A172 (cell line): ENCODE data around the gene ZBTB8A. TPM values are rescaled to one million over a fixed set of nuclear protein-coding genes. Genes with fewer than 3 reads are reported as not detected.
A peak's percentile ranks its signal among the peaks of the same experiment; 100 is the strongest.
"Not testable (repeated sequence)": the region's sequence is repeated elsewhere in the genome, so short reads cannot be mapped to it uniquely, and the experiment has no call there.

Experiments
- DNase-seq: peaks from one replicate; pipeline ENCODE4 v3.0.0-alpha.2; 2015; ENCODE audit warnings: low spot score
- total RNA-seq: library from RNA; depleted of rRNA; stranded (reverse); fragments of >200 nt; shearing (Covaris generic); gene quantifications from 2 replicates; pipeline ENCODE4 v1.2.3, GENCODE V29; 2014

The ZBTB8A gene
- total RNA-seq, 1 experiment from 2014 or later: 3.9 TPM

DNA sequence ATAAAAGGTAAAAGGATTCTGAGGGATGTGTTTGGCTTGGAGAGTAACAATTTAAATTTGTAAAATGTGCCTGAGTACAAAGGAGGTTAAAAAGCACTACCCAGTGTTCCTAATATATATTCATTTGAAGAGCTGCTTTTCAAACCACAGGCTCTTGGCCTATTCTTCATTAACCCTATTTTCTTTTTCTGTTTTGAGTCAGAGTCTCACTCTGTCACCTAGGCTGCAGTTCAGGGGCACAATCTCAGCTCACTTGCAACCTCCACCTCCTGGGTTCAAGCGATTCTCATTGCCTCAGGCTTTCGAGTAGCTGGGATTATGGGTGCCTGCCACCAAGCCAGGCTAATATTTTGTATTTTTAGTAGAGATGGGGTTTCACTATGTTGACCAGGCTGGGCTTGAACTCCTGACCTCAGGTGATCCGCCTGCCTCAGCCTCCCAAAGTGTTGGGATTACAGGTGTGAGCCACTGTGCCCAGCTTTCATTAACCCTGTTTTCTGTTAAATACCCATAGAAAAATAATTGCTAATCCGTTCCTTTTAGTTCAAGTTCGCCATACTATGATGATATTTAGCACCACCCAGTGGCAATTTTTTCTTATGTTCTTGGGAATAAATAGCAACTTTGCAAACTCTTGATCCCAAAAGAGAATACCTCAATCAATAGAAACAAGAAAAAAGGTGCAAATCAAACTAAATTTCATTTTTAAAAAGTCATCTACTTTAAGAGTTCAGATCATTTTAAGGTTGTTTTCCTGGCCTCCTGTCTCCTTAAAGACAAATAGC, 80.7 kb downstream of the ZBTB8A start:
- no peak for DNase-seq

GRCh38 chr1:32622205-32622604, 83.0 kb downstream of the ZBTB8A start:
- no peak for DNase-seq

DNA sequence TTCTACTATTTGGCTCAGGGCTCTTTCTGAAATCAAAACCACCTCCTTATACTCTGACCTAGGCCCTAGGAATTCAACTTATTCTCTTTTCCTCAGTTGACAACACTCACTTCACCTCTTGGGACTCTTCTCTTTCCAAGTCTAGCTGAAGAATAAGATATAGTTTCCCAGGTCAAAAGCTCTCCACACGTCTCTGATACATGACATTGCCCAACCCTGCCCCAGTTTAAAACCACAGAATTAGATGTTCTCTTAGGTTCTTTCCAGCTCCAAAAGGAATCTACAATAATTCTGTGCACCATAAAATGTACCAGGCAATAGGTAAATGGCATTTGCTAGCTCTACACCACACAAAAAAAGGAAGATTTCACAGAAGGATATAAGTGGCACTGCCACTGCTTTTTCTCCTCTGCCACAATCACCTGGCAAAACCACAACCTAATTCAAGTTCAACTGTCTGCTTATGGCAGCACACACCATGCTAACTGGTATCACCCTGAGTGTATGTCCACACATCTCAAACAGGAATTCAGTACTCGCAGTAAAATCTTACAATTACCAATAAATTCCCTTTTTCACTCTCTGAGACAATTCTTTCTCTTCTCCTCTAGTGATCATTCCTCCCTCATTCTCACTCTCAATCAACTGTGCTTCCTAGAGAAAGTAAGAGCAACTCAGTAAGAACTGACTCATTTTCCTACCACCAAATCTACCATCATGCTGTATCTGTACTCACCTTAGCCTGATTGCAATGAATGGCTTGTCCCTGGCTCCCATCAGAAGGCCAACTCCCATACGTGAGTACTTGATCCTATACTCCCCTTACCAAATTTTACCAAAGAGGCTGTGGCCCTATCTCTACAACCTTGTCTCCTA, 83.8 kb downstream of the ZBTB8A start:
- no peak for DNase-seq

DNA sequence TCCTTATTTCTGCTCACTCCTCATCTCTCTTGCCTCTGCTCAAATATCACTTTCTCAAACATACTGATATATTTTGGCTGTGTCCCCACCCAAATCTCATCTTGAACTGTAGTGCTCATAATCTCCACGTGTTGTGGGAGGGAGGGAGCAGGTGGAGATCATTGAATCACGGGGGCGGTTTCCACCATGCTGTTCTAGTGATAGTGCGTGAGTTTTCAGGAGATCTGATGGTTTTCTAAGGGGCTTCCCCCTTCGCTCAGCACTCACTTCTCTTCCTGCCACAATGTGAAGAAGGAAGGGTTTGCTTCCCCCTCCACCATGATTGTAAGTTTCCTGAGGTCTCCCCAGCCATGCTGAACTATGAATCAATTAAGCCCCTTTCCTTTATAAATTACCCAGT, 84.5 kb downstream of the ZBTB8A start:
- no peak for DNase-seq

GRCh38 chr1:32626176-32626575, 86.9 kb downstream of the ZBTB8A start:
- no peak for DNase-seq

DNA sequence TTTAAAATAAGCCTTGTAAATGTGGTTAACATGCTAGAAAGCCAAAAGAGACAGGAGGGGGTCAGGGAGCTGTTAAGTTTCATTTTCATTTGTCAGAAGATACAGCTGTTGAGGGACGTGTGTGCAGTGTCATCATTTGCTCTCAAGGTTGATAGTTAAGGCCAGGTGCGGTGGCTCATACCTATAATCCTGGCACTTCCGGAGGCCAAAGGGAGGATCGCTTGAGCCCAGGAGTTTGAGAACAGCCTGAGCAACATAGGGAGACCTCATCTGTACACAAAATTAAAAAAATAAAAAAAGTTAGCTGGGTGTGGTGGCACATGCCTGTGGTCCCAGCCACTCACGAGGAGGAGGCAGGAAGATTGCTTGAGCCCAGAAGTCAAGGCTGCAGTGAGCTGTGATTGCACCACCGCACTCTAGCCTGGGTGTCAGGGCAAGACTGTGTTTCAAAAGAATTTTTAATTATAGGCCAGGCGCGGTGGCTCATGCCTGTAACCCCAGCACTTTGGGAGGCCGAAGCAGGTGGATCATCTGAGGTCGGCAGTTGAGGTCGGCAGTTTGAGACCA, 88.5 kb downstream of the ZBTB8A start:
- no peak for DNase-seq

- DNase-seq: not testable (repeated sequence)
Measured at GRCh38 chr1:32630173-32630572, 90.9 kb downstream of the ZBTB8A start.

- no peak for DNase-seq
Measured at GRCh38 chr1:32632829-32633228, 93.6 kb downstream of the ZBTB8A start.

DNA sequence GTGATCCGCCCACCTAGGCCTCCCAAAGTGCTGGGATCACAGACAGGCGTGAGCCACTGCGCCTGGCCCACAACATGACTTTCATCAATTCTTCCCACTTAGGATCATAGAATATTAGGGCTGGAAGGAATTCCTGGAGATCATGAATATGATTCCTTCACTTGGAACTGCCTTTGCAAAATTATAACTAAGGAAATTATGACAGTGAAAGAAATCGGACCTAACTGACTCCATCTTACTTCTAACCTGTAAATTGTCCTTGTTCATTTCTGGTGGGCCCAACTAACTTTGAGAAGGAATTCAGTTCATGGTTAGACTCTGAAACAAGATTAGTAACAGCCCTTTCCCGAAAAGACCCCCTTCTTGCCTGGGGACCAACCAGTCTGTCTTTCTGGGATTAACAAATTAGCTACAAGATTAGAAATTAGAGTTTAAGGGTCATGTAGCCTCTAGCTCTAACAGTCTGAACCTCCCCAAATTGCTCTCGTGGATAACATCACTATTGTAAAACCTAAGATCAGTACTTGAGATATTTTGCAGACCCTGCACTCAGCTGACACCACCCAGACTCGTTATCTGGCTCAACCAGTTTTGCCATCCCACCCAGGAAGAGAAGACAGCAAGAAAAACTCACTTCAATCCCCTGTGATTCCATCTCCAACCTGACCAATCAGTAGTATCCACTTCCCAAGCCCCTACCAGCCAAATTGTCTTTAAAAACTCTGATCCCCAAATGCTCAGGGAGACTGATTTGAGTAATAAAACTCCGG, 96.5 kb downstream of the ZBTB8A start:
- no peak for DNase-seq

- no peak for DNase-seq
Measured at GRCh38 chr1:32636914-32637645, 97.9 kb downstream of the ZBTB8A start.

DNA sequence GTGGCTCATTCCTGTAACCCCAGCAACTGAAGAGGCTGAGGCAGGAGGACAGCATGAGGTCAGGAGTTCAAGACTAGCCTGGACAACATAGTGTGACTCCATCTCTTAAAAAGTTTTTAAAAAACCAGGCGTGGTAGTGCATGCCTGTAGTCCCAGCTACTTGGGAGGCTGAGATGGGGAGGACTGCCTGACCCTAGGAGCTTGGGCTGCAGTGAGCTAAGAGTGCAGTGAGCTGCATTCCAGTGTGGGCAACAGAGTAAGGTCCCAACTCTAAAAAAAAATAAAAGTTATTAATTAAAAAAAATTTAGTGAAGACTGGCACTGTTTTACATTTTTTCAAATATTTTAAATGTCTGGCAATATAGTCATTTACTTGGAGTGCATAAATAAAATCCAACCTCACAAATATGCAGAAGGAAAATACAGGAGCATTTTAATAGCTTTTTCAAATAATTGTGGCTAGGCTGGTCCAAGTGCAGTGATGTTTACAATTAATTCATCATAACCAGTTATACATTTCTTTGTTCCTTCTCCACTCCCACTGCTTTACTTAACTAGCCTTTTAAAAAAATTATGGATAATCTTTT, 100.4 kb downstream of the ZBTB8A start:
- DNase-seq: no peak

- not testable (repeated sequence) for DNase-seq
Measured at GRCh38 chr1:32642292-32642827, 103.1 kb downstream of the ZBTB8A start.

- no peak for DNase-seq
Measured at GRCh38 chr1:32644426-32644825, 105.2 kb downstream of the ZBTB8A start.

DNA sequence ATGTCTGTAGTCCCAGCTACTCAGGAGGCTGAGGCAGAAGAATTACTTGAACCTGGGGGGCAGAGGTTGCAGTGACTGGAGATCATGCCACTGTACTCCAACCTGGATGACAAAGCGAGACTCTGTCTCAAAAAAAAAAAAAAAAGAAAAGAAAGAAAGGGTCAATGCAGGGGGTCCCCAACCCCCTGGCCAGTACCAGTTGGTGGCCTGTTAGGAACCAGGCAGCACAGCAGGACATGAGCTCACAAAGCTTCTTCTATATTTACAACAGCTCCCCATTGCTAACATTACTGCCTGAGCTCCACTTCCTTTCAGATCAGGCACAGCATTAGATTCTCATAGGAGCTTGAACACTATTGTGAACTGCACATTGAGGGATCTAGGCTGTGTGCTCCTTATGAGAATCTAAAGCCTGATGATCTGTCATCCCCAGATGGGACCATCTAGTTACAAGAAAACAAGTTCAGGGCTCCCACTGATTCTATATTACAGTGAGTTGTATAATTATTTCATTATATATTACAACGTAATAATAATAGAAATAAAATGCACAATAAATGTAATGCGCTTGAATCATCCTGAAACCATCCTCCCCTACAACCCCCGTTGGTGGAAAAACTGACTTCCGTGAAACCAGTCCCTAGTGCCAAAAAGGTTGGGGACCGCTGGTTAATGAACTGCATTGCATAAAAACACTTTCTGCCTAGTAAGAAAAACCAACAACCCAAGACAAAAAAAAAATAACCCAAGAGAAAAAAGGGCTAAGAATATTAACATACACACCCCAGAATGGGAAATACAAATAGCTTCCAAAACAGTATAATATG, 108.3 kb downstream of the ZBTB8A start:
- DNase-seq: no peak

DNA sequence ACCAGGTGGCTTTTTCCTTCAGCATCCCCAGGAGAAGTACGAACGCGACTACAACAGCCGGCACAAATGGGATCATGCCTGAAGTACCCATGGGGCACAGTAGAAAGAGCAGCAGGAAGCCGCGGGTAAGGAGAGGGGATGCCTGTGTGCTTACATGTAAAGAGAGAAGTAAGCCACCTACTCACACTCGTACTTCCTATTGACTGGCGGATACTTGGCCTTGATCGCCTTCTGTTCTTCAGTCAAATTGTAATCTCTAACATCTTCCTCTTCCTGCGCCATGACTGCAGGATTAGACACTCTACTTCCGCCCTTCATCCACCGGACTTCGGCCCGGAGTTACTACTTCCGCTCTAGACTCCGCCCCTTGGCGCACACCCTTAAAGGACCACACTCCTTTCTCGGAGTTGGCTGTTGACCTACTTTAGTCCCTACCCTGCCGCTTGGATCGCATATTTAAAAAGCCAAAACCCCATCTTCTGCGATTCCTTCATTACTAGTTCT, 111.1 kb downstream of the ZBTB8A start, which contains the start of gene ZBTB8OS:
Gene ZBTB8OS (minus strand): TSS at position 303 of the 504 bp plus-strand sequence. CDS start 21 bp downstream, at position 282.
- DNase-seq: peak; percentile 87

GRCh38 chr1:32650752-32651460, 111.7 kb downstream of the ZBTB8A start, which contains the start of gene RBBP4:
TSS of gene RBBP4 (plus strand) at chr1:32651208. CDS start at chr1:32651307, 99 bp downstream.
- peak; percentile 80 for DNase-seq

DNA sequence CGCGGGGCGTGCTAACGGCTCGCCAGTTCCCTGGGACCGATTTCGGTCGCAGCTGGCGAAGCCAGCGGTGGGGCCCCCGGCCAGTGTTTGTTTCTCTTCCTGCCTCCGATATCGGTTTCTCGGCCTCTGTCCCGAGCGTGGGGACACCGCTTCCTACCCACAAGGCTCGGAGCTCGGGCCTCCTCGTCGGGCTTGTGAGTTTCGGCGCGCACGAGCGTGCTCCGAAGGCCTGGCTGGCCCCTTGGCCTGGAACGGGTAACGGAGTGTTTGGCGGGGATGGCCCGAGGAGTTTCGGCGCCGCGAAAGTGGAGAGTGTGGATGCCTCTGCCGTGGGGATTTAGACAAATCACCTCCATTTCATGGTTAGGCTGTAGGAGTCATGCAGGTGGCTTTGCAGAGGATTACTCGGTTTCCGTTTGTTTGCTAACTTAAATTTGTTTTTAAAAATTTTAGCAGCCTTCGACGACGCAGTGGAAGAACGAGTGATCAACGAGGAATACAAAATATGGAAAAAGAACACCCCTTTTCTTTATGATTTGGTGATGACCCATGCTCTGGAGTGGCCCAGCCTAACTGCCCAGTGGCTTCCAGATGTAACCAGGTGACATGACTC, 112.3 kb downstream of the ZBTB8A start:
- peak; percentile 5 for DNase-seq
